Measurements from ENCODE around the gene TMEM59L. TPM values are rescaled to one million over a fixed set of nuclear protein-coding genes. Genes with fewer than 3 reads are reported as not detected.

The TMEM59L gene
- total RNA-seq, 4 donors from 2014 or later = 3.1 to 12.6 (median 4.2) TPM; not detected in 1

GRCh38 chr19:18606281-18607225 is 6.1 kb upstream of the TMEM59L start, which contains the start of gene CRLF1:
TSS of gene CRLF1 (minus strand) at chr19:18606799. CDS start at chr19:18606656, 143 bp downstream.
- no peak for DNase-seq (ENCODE audit: low spot score in 2 of 2)
- Histone ChIP-seq H3K4me3 (peak within 1 kb of the TSS in 3 of 4 donors; percentile 0 to 49 (median 25)), H3K9me3 (no peaks in the 10 kb centered on the region), H3K36me3 (no peaks in the 10 kb centered on the region), H3K4me1 (peaks cover 2 to 61% (median 26%) of the 10 kb centered on the region in 4 donors), H3K27ac (peak within 1 kb of the TSS in 1 of 4 donors; percentile 31), H3K27me3 (peaks cover 3 to 89% of the 10 kb centered on the region in 2 donors)
- TF ChIP-seq EP300 (IDR thresholded peaks at IDR 0.05) = no peak
- no peak for TF ChIP-seq POLR2A (IDR thresholded peaks at IDR 0.05)
- TF ChIP-seq, protein P1, sequence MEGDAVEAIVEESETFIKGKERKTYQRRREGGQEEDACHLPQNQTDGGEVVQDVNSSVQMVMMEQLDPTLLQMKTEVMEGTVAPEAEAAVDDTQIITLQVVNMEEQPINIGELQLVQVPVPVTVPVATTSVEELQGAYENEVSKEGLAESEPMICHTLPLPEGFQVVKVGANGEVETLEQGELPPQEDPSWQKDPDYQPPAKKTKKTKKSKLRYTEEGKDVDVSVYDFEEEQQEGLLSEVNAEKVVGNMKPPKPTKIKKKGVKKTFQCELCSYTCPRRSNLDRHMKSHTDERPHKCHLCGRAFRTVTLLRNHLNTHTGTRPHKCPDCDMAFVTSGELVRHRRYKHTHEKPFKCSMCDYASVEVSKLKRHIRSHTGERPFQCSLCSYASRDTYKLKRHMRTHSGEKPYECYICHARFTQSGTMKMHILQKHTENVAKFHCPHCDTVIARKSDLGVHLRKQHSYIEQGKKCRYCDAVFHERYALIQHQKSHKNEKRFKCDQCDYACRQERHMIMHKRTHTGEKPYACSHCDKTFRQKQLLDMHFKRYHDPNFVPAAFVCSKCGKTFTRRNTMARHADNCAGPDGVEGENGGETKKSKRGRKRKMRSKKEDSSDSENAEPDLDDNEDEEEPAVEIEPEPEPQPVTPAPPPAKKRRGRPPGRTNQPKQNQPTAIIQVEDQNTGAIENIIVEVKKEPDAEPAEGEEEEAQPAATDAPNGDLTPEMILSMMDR (IDR thresholded peaks at IDR 0.05) = no peak
- WGBS, 2 donors = 2 to 3% methylated on average over 13 to 14 of the region's 116 CpGs

GRCh38 chr19:18607226-18608101 is 5.2 kb upstream of the TMEM59L start:
- TF ChIP-seq POLR2A (IDR thresholded peaks at IDR 0.05) (no peak), EP300 (IDR thresholded peaks at IDR 0.05) (no peak)
- TF ChIP-seq, protein P1 (IDR thresholded peaks at IDR 0.05) = no peak
- peaks cover 4 to 94% of the 10 kb centered on the region in 2 donors for H3K27me3 ChIP-seq
- H3K9me3 ChIP-seq = no peaks in the 10 kb centered on the region
- no peak for DNase-seq (ENCODE audit: low spot score in 2 of 2)
- 2% methylated on average over 48 to 66 of the region's 68 CpGs for WGBS, 2 donors
- H3K36me3 ChIP-seq = no peaks in the 10 kb centered on the region
- no peak overlapping the region for H3K27ac ChIP-seq
- H3K4me1 ChIP-seq = peaks cover 2 to 71% (median 35%) of the 10 kb centered on the region in 4 donors
- H3K4me3 ChIP-seq = peak overlapping the region in 2 of 4 donors; percentile 18 to 49

DNA sequence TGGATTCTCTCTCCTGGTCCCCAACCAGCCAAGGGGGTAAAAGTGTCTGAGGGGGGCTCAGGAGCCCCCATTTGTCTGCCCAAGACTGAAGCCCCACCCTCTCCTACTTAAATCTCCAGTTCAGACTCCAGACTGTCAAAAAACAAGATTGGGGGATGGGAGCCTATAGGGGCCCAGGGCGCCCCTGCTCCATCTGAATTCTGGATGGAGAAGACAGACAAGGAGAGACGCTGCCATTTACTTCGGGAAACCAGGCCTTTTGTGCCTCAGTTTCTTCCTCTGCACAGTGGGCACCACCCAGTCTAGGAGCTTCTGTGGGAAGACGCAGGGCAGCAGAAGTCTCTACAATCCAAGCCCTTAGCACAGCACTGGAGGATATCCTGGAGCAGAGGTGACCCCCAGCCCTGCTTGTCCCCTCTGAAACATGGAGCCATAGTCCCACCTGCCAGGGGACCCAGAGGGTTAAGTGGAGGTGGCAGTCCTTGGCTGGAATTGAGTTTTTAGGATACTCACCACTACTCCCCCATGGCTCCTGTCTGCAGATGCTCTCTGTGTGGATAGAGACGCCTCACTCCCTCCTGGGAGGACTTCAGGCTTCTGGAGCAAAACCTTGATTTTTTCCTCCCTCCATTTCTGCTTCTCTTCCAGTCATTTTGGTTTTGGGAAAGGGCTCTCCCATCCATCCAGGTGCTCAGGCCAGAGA is 4.4 kb upstream of the TMEM59L start:
- H3K27ac ChIP-seq = no peak overlapping the region
- DNase-seq (ENCODE audit: low spot score in 2 of 2) = no peak
- no peaks in the 10 kb centered on the region for H3K36me3 ChIP-seq
- H3K4me1 ChIP-seq = peaks cover 2 to 78% (median 39%) of the 10 kb centered on the region in 4 donors
- H3K4me3 ChIP-seq = peak overlapping the region in 1 of 4 donors; percentile 49
- WGBS, 2 donors = 35 to 49% methylated on average over 5 of the region's 5 CpGs
- no peaks in the 10 kb centered on the region for H3K9me3 ChIP-seq
- H3K27me3 ChIP-seq = peaks cover 7 to 94% of the 10 kb centered on the region in 2 donors
- no peak for TF ChIP-seq EP300 (IDR thresholded peaks at IDR 0.05)
- TF ChIP-seq POLR2A (IDR thresholded peaks at IDR 0.05) = no peak
- TF ChIP-seq, protein P1 (IDR thresholded peaks at IDR 0.05) = no peak

DNA sequence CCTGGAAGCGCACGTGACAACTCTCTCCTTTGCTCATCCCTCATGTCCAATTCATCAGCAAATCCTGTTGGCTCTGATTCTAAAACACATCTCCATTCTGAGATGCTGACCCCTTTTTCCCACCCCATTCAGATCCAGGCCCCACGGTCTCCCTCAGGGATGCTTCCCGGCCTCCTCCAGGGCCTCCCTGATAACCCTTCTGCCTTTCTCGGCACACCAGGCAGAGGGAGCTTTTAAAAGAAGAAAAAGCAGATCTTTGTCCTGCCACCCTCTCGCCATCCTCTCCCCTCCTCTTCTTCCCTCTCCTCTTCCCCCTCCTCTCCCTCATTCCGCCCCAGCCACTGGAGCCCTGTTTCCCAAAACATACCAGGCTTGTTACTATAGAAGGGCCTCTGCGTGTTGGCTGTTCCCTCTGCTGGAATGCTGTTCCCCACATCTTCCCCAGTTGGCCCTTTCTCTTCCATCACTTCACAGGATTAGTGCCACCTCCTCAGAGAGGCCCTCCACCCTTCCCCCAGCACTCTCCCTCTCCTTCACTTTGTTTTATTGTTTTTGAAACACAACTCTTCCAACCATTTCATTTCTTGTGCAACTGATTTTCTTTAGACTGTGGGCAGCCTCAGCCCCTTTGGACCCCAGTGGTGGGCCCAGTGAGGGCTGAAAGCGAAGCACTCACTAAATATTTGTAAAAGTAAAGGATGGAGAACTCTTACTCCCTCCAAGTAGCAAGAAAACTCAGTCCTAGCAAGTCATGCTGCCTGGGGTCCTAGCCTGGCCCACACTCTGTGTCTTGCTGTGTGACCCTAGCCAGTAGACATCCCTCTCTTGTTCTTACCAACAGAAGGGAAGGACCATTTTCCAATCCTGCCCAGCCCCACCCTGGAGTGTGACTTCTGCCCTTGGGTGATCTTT is 3.6 kb upstream of the TMEM59L start:
- WGBS, 2 donors = 46 to 61% methylated on average over 9 of the region's 9 CpGs
- no peak overlapping the region for H3K4me3 ChIP-seq
- TF ChIP-seq, protein P1 (IDR thresholded peaks at IDR 0.05) = no peak
- TF ChIP-seq POLR2A (IDR thresholded peaks at IDR 0.05) (no peak), EP300 (IDR thresholded peaks at IDR 0.05) (no peak)
- H3K27ac ChIP-seq = no peak overlapping the region
- no peaks in the 10 kb centered on the region for H3K9me3 ChIP-seq
- DNase-seq (ENCODE audit: low spot score in 2 of 2) = no peak
- H3K27me3 ChIP-seq = peaks cover 7 to 94% of the 10 kb centered on the region in 2 donors
- peaks cover 2 to 73% (median 38%) of the 10 kb centered on the region in 4 donors for H3K4me1 ChIP-seq
- H3K36me3 ChIP-seq = no peaks in the 10 kb centered on the region

Data from tibial nerve (tissue), 4 donors.